HG02588 (cell line): ENCODE results near the gene ADPRHL1.
"Not testable (repeated sequence)": the region's sequence is repeated elsewhere in the genome, so short reads cannot be mapped to it uniquely, and the experiment has no call there.

ENCODE experiments used
- ATAC-seq: cut with Tn5 transposase; IDR thresholded peaks from one replicate; pipeline ENCODE4 v1.9.1; 2021; ENCODE audit warnings: mild to moderate bottlenecking, moderate library complexity; ENCODE audit not compliant: unreplicated experiment

The ADPRHL1 gene

GRCh38 chr13:113479179-113479578 lies 25.9 kb upstream of the ADPRHL1 start:
- no peak for ATAC-seq

- ATAC-seq = no peak
Observed at GRCh38 chr13:113477724-113478123, 24.4 kb upstream of the ADPRHL1 start.

GRCh38 chr13:113476811-113477210 lies 23.5 kb upstream of the ADPRHL1 start:
- no peak for ATAC-seq

- no peak for ATAC-seq
Observed at GRCh38 chr13:113475911-113476310, 22.6 kb upstream of the ADPRHL1 start.

- no peak for ATAC-seq
Observed at GRCh38 chr13:113475280-113475679, 22.0 kb upstream of the ADPRHL1 start.

GRCh38 chr13:113474179-113474578 lies 20.9 kb upstream of the ADPRHL1 start:
- no peak for ATAC-seq

- no peak for ATAC-seq
Observed at GRCh38 chr13:113472355-113473025, 19.2 kb upstream of the ADPRHL1 start.

GRCh38 chr13:113471844-113472243 lies 18.6 kb upstream of the ADPRHL1 start:
- no peak for ATAC-seq

GRCh38 chr13:113470635-113471163 lies 17.4 kb upstream of the ADPRHL1 start:
- not testable (repeated sequence) for ATAC-seq

GRCh38 chr13:113470073-113470472 lies 16.8 kb upstream of the ADPRHL1 start:
- no peak for ATAC-seq

GRCh38 chr13:113469582-113469981 lies 16.3 kb upstream of the ADPRHL1 start:
- no peak for ATAC-seq

- ATAC-seq = no peak
Observed at GRCh38 chr13:113468472-113469201, 15.3 kb upstream of the ADPRHL1 start.

- ATAC-seq = no peak
Observed at GRCh38 chr13:113468029-113468428, 14.7 kb upstream of the ADPRHL1 start.

- ATAC-seq = no peak
Observed at GRCh38 chr13:113466383-113466782, 13.1 kb upstream of the ADPRHL1 start.

GRCh38 chr13:113465300-113465699 lies 12.0 kb upstream of the ADPRHL1 start:
- ATAC-seq = no peak

- ATAC-seq = no peak
Observed at GRCh38 chr13:113464476-113464875, 11.2 kb upstream of the ADPRHL1 start.

- no peak for ATAC-seq
Observed at GRCh38 chr13:113461022-113461751, 7.9 kb upstream of the ADPRHL1 start.

- ATAC-seq = no peak
Observed at GRCh38 chr13:113460599-113460998, 7.3 kb upstream of the ADPRHL1 start.

- ATAC-seq = no peak
Observed at GRCh38 chr13:113460064-113460555, 6.8 kb upstream of the ADPRHL1 start.

- ATAC-seq = no peak
Observed at GRCh38 chr13:113458253-113459065, 5.2 kb upstream of the ADPRHL1 start.

- ATAC-seq = no peak
Observed at GRCh38 chr13:113457510-113457909, 4.2 kb upstream of the ADPRHL1 start.
